K562 (cell line): ENCODE data around the gene FAM227B. TPM values are rescaled to one million over a fixed set of nuclear protein-coding genes. Genes with fewer than 3 reads are reported as not detected.

ENCODE experiments used
- ATAC-seq: fragments of 200-7000 bp; cut with Tn5 transposase; 3 replicates; pipeline ENCODE4 v1.9.1; 2020; ENCODE audit warnings: moderate library complexity
- BruUV-seq: library from RNA; stranded (reverse); fragments of 400-500 nt; replicated peaks from 2 replicates; lab custom pipeline; 2021; lab: Mats Ljungman, UMichigan
- CTCF ChIA-PET: fragments of 300-600 bp; formaldehyde crosslinking; extraction: SDS; loops from one replicate; lab custom pipeline; 2021; ENCODE audit warnings: low intra/inter-chr PET ratio; lab: Yijun Ruan, JAX
- POLR2A ChIA-PET: fragments of 300-600, 350-650 bp; sonication (Branson Sonifier 250); formaldehyde crosslinking; extraction: SDS; loops from one replicate; lab custom pipeline; 2021; ENCODE audit warnings: antibody characterized with exemption, inconsistent platforms; lab: Yijun Ruan, JAX
- DNase-seq, 4 experiments: peaks; one replicate each; pipeline versions ENCODE4 v3.0.0 to v3.0.0-alpha.2; 2011 to 2018; ENCODE audit warnings: low spot score in 3 of 4, mixed read lengths in 3 of 4; ENCODE audit errors: extremely low read depth in 1 of 4
- FAIRE-seq: peaks from 2 replicates; lab custom pipeline; 2011; peaks lifted over from hg19 to GRCh38; lab: Jason Lieb, UNC
- H2AFZ ChIP-seq: 2 replicates; pipeline ENCODE4 v1.6.0; 2011; ENCODE audit warnings: low read depth, low read length, control low read depth, inconsistent platforms
- H3K27ac ChIP-seq: fragments of 200-600 bp; 3 replicates; pipeline ENCODE4 v1.8.0; 2011; ENCODE audit warnings: low read depth, mild to moderate bottlenecking, control low read depth, inconsistent platforms, low read length, moderate library complexity, mixed read lengths; ENCODE audit errors: extremely low read depth
- H3K27me3 ChIP-seq, 2 experiments: fragments of 300-600 bp in 1 of 2; 2 replicates in 1 of 2; 3 replicates in 1 of 2; pipeline versions ENCODE4 v1.6.0 to v1.8.0; 2011; ENCODE audit warnings: inconsistent platforms in 2 of 2, low read length in 2 of 2, mild to moderate bottlenecking in 1 of 2, mixed read lengths in 1 of 2, moderate library complexity in 1 of 2; ENCODE audit not compliant: control insufficient read depth in 2 of 2, insufficient read depth in 2 of 2
- H3K36me3 ChIP-seq: fragments of 300-600 bp; 3 replicates; pipeline ENCODE4 v1.8.0; 2011; ENCODE audit warnings: mild to moderate bottlenecking, low read length, inconsistent platforms; ENCODE audit not compliant: control insufficient read depth, insufficient read depth
- H3K4me1 ChIP-seq, 2 experiments: fragments of 200-600 bp in 1 of 2; replicated peaks in 1 of 2; 2 replicates in 1 of 2; 3 replicates in 1 of 2; pipeline versions ENCODE4 v1.5.1 to v1.8.0; 2011; ENCODE audit warnings: inconsistent platforms in 2 of 2, low read length in 2 of 2, mild to moderate bottlenecking in 1 of 2, mixed read lengths in 1 of 2, moderate library complexity in 1 of 2; ENCODE audit not compliant: control insufficient read depth in 2 of 2, insufficient read depth in 2 of 2
- H3K4me2 ChIP-seq: 2 replicates; pipeline ENCODE4 v1.6.1; 2011; ENCODE audit warnings: low read length, control low read depth, inconsistent platforms, mixed read lengths; ENCODE audit not compliant: insufficient read depth
- H3K4me3 ChIP-seq: fragments of 200-600 bp; sonication (generic), shearing (Covaris generic); 2 replicates; pipeline ENCODE4 v1.5.1; 2016; ENCODE audit warnings: control low read depth, inconsistent platforms
- H3K79me2 ChIP-seq: fragments of 200-600 bp; 3 replicates; pipeline ENCODE4 v1.8.0; 2011; ENCODE audit warnings: low read length, inconsistent platforms; ENCODE audit not compliant: control insufficient read depth, insufficient read depth
- H3K9ac ChIP-seq, 2 experiments: 2 replicates each; pipeline versions ENCODE4 v1.6.0 to v1.6.1; 2011; ENCODE audit warnings: low read depth in 2 of 2, low read length in 2 of 2, control low read depth in 1 of 2, inconsistent platforms in 1 of 2, mild to moderate bottlenecking in 1 of 2, mixed read lengths in 1 of 2; ENCODE audit not compliant: insufficient read depth in 1 of 2
- H3K9me1 ChIP-seq: one replicate; pipeline ENCODE4 v1.6.0; 2011; ENCODE audit warnings: inconsistent platforms, mild to moderate bottlenecking, low read length, moderate library complexity; ENCODE audit not compliant: control insufficient read depth, insufficient read depth
- H3K9me3 ChIP-seq: replicated peaks from 2 replicates; pipeline ENCODE4 v1.5.1; 2011; ENCODE audit warnings: low read depth, low read length, inconsistent platforms; ENCODE audit not compliant: control insufficient read depth, insufficient read depth
- H4K20me1 ChIP-seq: replicated peaks from 2 replicates; pipeline ENCODE4 v1.6.1; 2011; ENCODE audit warnings: low read length, inconsistent platforms, mixed read lengths; ENCODE audit not compliant: control insufficient read depth, insufficient read depth
- CCNT2 ChIP-seq: IDR thresholded peaks from 2 replicates; pipeline ENCODE4 v1.6.1; 2011; ENCODE audit warnings: borderline replicate concordance, low read depth, mild to moderate bottlenecking, moderate library complexity, mixed read lengths, low read length; ENCODE audit not compliant: insufficient read length; ENCODE audit errors: extremely low read depth
- CREM ChIP-seq: IDR thresholded peaks from 2 replicates; pipeline ENCODE4 v1.6.1; 2014; ENCODE audit warnings: antibody characterized with exemption, low read depth
- PHB2 ChIP-seq: fragments of 450-650 bp; IDR thresholded peaks from 2 replicates; pipeline ENCODE4 v1.6.1; 2017; ENCODE audit warnings: low read depth
- PPARD ChIP-seq: fragments of 250-450 bp; sonication (Bioruptor Pico); IDR thresholded peaks from 2 replicates; pipeline ENCODE4 v1.8.0; 2022; ENCODE audit warnings: inconsistent platforms, mild to moderate bottlenecking, moderate library complexity
- SMAD4 ChIP-seq: fragments of 250-450 bp; sonication (Bioruptor Pico); conservative IDR thresholded peaks from 2 replicates; pipeline ENCODE4 v1.8.0; 2021; ENCODE audit warnings: inconsistent platforms, mild to moderate bottlenecking, moderate library complexity
- SP1 ChIP-seq: sonication (generic); formaldehyde crosslinking; IDR thresholded peaks from 2 replicates; pipeline ENCODE4 v1.8.1; 2022; ENCODE audit warnings: mild to moderate bottlenecking, missing genetic modification reagents
- TAL1 ChIP-seq: fragments of 450-650 bp; IDR thresholded peaks from 2 replicates; pipeline ENCODE4 v1.6.1; 2016; ENCODE audit warnings: mild to moderate bottlenecking
- ZC3H8 ChIP-seq: fragments of 450-650 bp; IDR thresholded peaks from 2 replicates; pipeline ENCODE4 v1.6.1; 2017
- ZNF239 ChIP-seq: fragments of 250-450 bp; sonication (Bioruptor Pico); IDR thresholded peaks from 2 replicates; pipeline ENCODE4 v1.4.0; 2020; ENCODE audit warnings: mild to moderate bottlenecking
- WGBS: fragments of 100-300 bp; shearing (Covaris generic); methylation state at CpG from one replicate; pipeline ENCODE4 v1.1.6; 2016; ENCODE audit warnings: low coverage, mixed read lengths; ENCODE audit not compliant: insufficient coverage; ENCODE audit errors: missing lambda C conversion rate; 5-methylcytosine and 5-hydroxymethylcytosine counted together
- in situ Hi-C: fragments of 300-500 bp; cut with MboI; formaldehyde crosslinking; loops from 4 replicates; pipeline ENCODE4 v1.15.0; 2018; ENCODE audit warnings: inconsistent platforms, mixed read lengths
- intact Hi-C: fragments of 100-400 bp; cut with micrococcal nuclease; formaldehyde crosslinking; loops from 2 replicates; pipeline ENCODE4 v1.14.2; 2022
- polyA plus RNA-seq, 8 experiments: library from polyadenylated mRNA; depleted of rRNA in 4 of 8; stranded (reverse) in 5 of 8; unstranded in 3 of 8; fragments of >200 nt; fragmentation: Nextera tagmentation in 2 of 8; fragmentation: Illumina TruSeq in 1 of 8; extraction: Ambion mirVana in 2 of 8; extraction: Trizol in 1 of 8; gene quantifications; 2 replicates each; pipeline versions ENCODE4 v1.2.1 to v1.2.3, GENCODE V29; 2011 to 2014; ENCODE audit warnings: inconsistent platforms in 1 of 8, missing spikeins in 1 of 8
- total RNA-seq, 7 experiments: library from RNA; depleted of rRNA in 6 of 7; stranded (reverse); fragments of >200 nt in 6 of 7; fragmentation: Illumina TruSeq in 2 of 7; extraction: Trizol in 2 of 7; gene quantifications; 2 replicates each; pipeline versions ENCODE4 v1.2.1 to v1.2.3, GENCODE V29; 2011 to 2021; ENCODE audit warnings: low replicate concordance in 1 of 7
- TF ChIP-seq, protein P1 (sequence below): fragments of 450-650 bp; formaldehyde crosslinking; IDR thresholded peaks from 2 replicates; pipeline ENCODE4 v1.4.0; 2020; ENCODE audit warnings: mild to moderate bottlenecking, mixed read lengths
- TF ChIP-seq, protein P2 (sequence below): fragments of 200-800 bp; sonication (Bioruptor generic); IDR thresholded peaks from 2 replicates; pipeline ENCODE4 v1.6.1; 2017; ENCODE audit warnings: missing genetic modification characterization, missing compliant biosample characterization
- TF ChIP-seq, protein P3 (sequence below), 2 experiments: fragments of 450-650 bp; formaldehyde crosslinking in 1 of 2; IDR thresholded peaks; 2 replicates each; pipeline versions ENCODE4 v1.4.0 to v1.6.1; 2014 to 2020; ENCODE audit warnings: mild to moderate bottlenecking in 2 of 2, borderline replicate concordance in 1 of 2, low read depth in 1 of 2

The FAM227B gene
- total and polyA plus RNA-seq, 9 of the 15 experiments (the other 6 are each of a cell fraction or from before 2014, with no cell fraction given) = 5.1 to 12.5 (median 11.2) TPM

DNA sequence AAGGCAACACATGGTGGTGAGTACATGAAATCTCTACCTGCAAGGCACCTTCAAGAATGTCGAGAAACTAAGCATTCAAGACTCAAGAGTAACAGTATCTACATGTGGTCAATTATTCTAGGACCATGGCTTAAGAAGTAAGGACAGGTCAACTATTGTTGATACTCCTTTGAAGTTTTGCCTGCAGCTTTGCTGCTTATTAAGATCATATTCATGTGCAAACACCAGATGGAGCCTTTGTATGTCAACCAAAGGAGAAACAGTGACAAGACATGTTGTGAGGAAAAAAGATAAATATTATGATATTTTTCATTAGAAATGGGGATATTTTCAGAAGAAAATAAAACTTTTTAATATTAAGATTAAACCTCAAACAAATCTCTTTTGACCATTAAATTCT, 249.8 kb downstream of the FAM227B start:
- intact Hi-C loops = loop anchor here (2.0 kb wide), 1 partner anchor 52 kb away; the partner anchor contains the start of gene FGF7
- WGBS = 5% methylated on average over 1 of the region's 1 CpG
- Histone ChIP-seq H3K27me3 (no peaks in the 10 kb centered on the region; a peak in 1 of 5 replicates), H2AFZ (no peak overlapping the region), H3K4me1 (peaks cover 0 to 4% of the 10 kb centered on the region in 2 experiments; a peak in 2 of 5 replicates), H3K9me3 (no peaks in the 10 kb centered on the region), H3K36me3 (no peaks in the 10 kb centered on the region), H4K20me1 (no peaks in the 10 kb centered on the region), H3K9me1 (no peaks in the 10 kb centered on the region), H3K9ac (no peak overlapping the region), H3K27ac (no peak overlapping the region), H3K4me3 (no peak overlapping the region), H3K4me2 (no peak overlapping the region), H3K79me2 (no peaks in the 10 kb centered on the region)
- ChIA-PET POLR2A (no interaction called here), CTCF (no interaction called here)
- DNase-seq (peak in 1 of 4 experiments; percentile 26), ATAC-seq (peak; percentile 56; the same call in 1 of the 3 replicates), FAIRE-seq (no peak)
- BruUV-seq = no TSS peak
- in situ Hi-C loops = no loop called here
- TF ChIP-seq, protein P1, sequence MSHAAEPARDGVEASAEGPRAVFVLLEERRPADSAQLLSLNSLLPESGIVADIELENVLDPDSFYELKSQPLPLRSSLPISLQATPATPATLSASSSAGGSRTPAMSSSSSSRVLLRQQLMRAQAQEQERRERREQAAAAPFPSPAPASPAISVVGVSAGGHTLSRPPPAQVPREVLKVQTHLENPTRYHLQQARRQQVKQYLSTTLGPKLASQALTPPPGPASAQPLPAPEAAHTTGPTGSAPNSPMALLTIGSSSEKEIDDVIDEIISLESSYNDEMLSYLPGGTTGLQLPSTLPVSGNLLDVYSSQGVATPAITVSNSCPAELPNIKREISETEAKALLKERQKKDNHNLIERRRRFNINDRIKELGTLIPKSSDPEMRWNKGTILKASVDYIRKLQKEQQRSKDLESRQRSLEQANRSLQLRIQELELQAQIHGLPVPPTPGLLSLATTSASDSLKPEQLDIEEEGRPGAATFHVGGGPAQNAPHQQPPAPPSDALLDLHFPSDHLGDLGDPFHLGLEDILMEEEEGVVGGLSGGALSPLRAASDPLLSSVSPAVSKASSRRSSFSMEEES (CRISPR knock-in tag) = no peak
- no peak for TF ChIP-seq PHB2
- TF ChIP-seq PPARD (CRISPR knock-in tag) = no peak
- TF ChIP-seq SMAD4 (CRISPR knock-in tag) = no peak
- no peak for TF ChIP-seq CREM
- TF ChIP-seq, protein P2, sequence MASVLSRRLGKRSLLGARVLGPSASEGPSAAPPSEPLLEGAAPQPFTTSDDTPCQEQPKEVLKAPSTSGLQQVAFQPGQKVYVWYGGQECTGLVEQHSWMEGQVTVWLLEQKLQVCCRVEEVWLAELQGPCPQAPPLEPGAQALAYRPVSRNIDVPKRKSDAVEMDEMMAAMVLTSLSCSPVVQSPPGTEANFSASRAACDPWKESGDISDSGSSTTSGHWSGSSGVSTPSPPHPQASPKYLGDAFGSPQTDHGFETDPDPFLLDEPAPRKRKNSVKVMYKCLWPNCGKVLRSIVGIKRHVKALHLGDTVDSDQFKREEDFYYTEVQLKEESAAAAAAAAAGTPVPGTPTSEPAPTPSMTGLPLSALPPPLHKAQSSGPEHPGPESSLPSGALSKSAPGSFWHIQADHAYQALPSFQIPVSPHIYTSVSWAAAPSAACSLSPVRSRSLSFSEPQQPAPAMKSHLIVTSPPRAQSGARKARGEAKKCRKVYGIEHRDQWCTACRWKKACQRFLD (CRISPR knock-in tag) = no peak
- no peak for TF ChIP-seq SP1 (CRISPR knock-in tag)
- TF ChIP-seq, protein P3, sequence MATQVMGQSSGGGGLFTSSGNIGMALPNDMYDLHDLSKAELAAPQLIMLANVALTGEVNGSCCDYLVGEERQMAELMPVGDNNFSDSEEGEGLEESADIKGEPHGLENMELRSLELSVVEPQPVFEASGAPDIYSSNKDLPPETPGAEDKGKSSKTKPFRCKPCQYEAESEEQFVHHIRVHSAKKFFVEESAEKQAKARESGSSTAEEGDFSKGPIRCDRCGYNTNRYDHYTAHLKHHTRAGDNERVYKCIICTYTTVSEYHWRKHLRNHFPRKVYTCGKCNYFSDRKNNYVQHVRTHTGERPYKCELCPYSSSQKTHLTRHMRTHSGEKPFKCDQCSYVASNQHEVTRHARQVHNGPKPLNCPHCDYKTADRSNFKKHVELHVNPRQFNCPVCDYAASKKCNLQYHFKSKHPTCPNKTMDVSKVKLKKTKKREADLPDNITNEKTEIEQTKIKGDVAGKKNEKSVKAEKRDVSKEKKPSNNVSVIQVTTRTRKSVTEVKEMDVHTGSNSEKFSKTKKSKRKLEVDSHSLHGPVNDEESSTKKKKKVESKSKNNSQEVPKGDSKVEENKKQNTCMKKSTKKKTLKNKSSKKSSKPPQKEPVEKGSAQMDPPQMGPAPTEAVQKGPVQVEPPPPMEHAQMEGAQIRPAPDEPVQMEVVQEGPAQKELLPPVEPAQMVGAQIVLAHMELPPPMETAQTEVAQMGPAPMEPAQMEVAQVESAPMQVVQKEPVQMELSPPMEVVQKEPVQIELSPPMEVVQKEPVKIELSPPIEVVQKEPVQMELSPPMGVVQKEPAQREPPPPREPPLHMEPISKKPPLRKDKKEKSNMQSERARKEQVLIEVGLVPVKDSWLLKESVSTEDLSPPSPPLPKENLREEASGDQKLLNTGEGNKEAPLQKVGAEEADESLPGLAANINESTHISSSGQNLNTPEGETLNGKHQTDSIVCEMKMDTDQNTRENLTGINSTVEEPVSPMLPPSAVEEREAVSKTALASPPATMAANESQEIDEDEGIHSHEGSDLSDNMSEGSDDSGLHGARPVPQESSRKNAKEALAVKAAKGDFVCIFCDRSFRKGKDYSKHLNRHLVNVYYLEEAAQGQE (IDR thresholded peaks at IDR 0.05; ENCODE audit: borderline replicate concordance) = peak; percentile 52; the same call in 1 of the 2 replicates
- TF ChIP-seq, protein P3 (CRISPR knock-in tag; IDR thresholded peaks at IDR 0.05; ENCODE audit: low read depth) = no peak
- TF ChIP-seq CCNT2 = no peak
- no peak for TF ChIP-seq TAL1
- no peak for TF ChIP-seq ZC3H8
- no peak for TF ChIP-seq ZNF239
